HG02973 (cell line): ENCODE results near the gene SLC12A2.

Experiments
- ATAC-seq: cut with Tn5 transposase; IDR thresholded peaks from one replicate; pipeline ENCODE4 v1.9.1; 2021; ENCODE audit warnings: moderate library complexity; ENCODE audit not compliant: unreplicated experiment

The SLC12A2 gene

DNA sequence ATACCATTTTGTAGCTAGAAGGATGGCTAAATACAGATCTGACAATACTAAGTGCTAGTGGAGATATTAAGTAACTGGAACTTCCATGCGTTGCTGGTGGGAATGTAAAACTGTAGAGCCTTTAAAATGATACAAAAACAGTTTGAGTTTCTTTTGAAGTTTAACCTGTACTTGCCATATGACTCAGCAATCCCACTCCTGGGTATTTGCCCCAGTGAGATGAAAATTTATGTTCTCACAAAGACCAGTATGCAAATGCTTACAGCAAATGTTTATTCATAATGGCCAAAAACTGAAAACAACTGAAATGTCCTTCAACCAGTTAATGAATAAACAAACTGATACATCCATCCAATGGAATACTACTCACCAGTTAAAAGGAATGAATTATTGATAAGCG is 137.3 kb downstream of the SLC12A2 start:
- ATAC-seq: no peak

DNA sequence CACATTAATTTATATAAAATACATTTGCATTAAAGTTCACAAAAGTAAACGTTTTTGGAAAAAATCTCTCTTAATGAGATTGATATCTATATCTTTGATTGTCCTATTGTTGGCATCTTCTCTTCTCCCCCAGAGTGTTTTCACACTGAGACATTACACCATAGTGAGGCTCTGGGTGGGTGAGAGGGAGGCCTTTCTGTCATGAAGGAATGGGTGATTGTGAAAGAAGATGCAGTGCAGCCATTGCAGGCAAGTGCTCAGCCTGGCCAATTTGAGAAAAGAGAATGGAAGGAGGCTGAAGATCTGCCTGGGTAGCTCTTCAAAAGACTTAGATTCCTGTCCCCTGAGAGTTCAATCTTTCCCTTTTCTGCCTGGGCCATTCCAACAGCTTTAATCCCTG is 140.8 kb downstream of the SLC12A2 start:
- ATAC-seq: no peak

DNA sequence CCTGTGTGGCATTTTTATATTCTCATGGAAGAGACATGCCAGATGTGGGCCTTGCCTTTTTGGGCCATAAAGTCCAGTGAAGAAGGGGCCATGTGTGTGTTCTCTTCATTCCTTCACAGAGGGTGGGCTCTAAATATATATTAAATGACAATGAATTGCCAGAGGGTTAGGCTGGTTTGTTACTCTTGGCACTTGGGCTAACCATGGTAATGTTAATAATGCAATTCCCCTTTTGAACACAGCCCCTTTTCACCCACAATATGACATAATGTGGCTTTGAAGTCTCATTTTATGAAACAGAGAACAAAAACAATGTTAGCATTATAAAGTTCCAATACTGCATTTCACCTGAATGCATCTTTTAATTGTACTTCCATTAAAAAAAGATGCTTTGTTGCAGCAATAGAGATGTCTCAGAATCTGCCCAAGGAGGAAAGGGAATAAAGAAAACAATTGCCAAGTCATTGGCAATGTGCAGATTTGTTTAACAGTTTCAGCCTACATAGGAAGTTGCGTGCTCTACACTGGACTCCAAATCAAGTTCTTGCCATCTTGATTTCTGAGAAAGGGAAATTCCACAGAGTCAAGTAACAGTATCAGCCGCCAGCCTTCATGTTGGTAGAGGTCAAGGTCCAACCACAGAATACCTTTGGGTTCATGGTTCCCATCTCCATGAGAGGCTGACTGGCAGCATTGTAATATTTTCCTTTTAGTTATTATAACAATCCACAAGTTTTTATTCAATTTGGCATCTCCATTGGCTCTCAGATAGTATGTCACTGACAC is 141.9 kb downstream of the SLC12A2 start:
- ATAC-seq: no peak

DNA sequence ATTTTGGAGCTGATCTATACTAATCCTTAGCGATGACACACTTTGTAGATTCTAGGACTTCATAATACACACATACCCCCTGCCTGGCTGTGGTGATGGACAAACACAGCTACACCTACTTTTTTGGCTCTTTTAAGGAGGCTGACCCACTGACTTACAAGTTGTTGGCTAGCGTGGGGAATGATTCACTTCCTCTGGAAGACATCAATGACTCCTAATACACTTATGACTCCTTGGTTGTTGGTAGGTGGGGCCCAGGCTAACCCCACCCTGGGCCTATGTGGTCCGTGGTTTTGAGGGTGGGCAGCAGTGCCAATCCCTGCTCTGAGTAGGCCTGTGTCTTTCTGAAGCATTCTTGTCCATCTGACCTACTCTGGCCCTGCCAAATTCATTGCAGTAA is 144.4 kb downstream of the SLC12A2 start:
- ATAC-seq: no peak

DNA sequence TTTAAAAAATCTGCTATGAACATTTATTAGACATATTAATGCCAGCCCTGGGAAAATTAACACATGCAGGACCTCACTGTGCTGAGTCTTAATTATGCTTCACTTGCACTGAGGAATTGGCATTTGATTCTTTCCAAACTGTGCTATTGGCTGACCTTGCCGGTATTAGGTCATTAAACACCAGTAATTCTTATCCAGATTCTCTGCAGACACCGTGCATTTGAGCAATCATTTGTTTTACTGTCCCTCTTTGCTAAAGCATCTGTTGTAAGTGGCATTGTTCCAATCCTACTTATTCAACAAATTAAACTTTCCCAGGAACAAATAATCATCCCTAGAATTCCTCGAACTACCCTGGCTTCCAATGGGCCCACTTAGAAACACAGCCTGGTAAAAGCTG is 145.0 kb downstream of the SLC12A2 start:
- ATAC-seq: no peak

DNA sequence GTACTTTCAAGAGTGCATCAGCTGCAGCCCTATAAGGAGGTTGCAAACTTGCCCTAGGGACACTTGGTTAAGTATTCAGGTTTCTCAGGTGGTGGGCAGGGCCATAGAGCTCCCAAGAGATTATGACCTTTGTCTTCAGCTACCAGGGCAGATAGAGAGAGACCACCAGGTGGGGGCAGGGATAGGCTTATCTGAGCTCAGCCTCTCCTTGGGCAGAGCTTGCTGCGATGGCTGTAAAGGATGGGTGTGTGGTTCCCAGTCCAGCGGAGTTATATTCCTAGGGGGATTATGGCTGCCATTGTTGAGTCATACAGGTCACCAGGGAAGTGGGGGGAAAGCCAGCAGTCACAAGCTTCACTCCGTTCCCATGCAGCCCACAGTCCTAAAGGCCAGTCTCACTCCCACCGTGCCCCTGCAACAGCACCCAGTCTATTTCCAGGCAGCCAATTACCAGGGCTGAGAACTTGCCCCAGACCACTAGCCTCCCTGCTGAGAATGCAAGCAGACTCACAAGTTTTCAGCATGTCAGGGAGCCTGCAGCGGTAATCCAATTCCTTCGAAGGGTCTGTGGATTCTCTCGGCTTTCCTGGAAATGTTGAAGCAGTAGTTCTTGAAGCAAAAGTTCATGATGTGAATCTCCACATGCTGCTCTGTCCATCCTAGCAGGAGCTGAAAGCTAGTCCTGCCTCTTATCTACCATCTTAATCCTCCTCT is 151.5 kb downstream of the SLC12A2 start:
- ATAC-seq: no peak

DNA sequence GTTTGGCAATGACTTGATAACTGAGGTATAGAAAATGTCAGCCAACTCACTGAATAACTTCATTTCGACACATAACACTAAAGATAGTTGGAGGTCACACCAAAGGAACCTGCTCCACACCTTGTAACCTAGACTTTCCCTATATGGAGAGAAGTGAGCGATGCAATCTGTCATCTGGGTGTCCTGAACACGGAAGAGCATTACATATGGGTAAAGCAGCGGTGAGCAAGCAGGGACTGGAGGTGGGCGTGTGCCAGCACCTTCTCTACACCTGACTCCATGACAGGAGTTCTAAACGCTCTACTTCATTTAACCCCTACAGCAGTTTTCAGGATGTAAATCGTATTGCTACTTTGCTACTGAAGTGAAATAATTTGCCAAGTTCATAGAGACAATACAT is 152.8 kb downstream of the SLC12A2 start:
- no peak for ATAC-seq

DNA sequence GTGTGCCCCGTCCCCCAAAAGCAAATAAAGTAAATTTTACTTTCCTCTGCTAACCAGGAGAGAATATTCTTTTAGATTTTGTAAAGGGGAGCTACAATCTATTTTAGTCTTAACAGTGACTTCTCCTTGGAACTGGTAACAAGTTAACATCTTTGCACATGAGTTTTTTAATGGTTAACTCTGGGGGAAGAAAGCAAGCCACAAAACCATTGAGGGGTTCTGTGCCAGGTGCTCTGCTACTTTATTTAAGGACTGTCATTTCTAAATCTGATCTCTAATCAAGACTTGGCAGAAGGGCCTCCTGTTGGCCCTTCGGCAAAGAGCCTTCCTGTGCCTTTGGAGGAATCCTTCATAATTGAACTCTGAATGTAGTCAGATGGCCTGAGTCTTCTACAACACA is 153.4 kb downstream of the SLC12A2 start:
- no peak for ATAC-seq

DNA sequence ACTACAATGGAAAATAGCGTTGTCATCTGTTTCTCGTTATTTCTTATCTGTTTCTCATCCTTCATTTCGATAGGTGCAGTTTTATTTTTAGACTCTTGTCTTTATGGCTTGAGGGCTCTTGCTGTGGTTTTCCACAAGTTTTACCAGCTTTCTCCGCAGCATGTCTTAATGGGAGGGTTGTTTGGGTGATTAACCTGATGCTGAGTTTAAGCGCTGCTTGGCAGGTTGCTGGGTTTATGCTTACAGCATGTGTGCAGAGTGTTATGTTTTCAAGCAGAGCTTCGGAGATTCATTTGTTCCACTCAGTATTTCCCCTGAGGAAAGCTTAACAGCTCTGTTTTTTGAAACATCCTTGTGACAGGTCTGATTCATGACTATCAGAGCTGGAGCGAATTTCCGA is 154.0 kb downstream of the SLC12A2 start:
- no peak for ATAC-seq
